Gastroesophageal sphincter (tissue), 3 donors: Measurements from ENCODE around the gene ECSIT.

Experiments used
- CTCF ChIP-seq, 4 experiments: fragments of 200-600 bp in 2 of 4; fragments of 450-650 bp in 2 of 4; sonication (generic) in 1 of 4; IDR thresholded peaks; one replicate each; pipeline ENCODE4 v1.5.1; 2017 to 2019; ENCODE audit warnings: antibody characterized with exemption in 4 of 4, mild to moderate bottlenecking in 2 of 4, moderate library complexity in 2 of 4
- POLR2A ChIP-seq, 2 donors: fragments of 450-650 bp; IDR thresholded peaks; one replicate each; pipeline ENCODE4 v1.6.1; 2017; ENCODE audit warnings: antibody characterized with exemption in 2 of 2, mild to moderate bottlenecking in 2 of 2, moderate library complexity in 1 of 2

GRCh38 chr19:11550265-11550664, 21.3 kb upstream of the ECSIT start:
- no peak for TF ChIP-seq CTCF (IDR thresholded peaks at IDR 0.05)
- TF ChIP-seq POLR2A (IDR thresholded peaks at IDR 0.05) = no peak
